ENCODE results near the gene MMUT. TPM values are rescaled to one million over a fixed set of nuclear protein-coding genes. Genes with fewer than 3 reads are reported as not detected.
A peak's percentile ranks its signal among the peaks of the same experiment; 100 is the strongest.
"Not testable (repeated sequence)": the region's sequence is repeated elsewhere in the genome, so short reads cannot be mapped to it uniquely, and the experiment has no call there.

The MMUT gene
- total RNA-seq, 2 donors from 2014 or later = 42.3 to 55.0 TPM

GRCh38 chr6:49453221-49453620 is 9.8 kb downstream of the MMUT start:
- intact Hi-C loops (cut with DNase I, micrococcal nuclease) = no loop called here
- DNase-seq = no peak
- ATAC-seq = peak; percentile 23

- no peak for ATAC-seq
- DNase-seq = no peak
- intact Hi-C loops (cut with DNase I, micrococcal nuclease) = no loop called here
Measured at GRCh38 chr6:49430866-49431265, 32.2 kb downstream of the MMUT start.

GRCh38 chr6:49430187-49430586 is 32.9 kb downstream of the MMUT start:
- no peak for DNase-seq
- ATAC-seq = no peak

GRCh38 chr6:49423817-49424216 is 39.2 kb downstream of the MMUT start:
- intact Hi-C loops (cut with DNase I, micrococcal nuclease) = no loop called here
- ATAC-seq (no peak), DNase-seq (no peak)

More at GRCh38 chr6:49430187-49430586, 32.9 kb downstream of the MMUT start:
- intact Hi-C loops (cut with DNase I, micrococcal nuclease) = no loop called here

- no peak for ATAC-seq
- intact Hi-C loops (cut with DNase I, micrococcal nuclease) = no loop called here
- DNase-seq = no peak
Measured at GRCh38 chr6:49416195-49416594, 46.9 kb downstream of the MMUT start.

- DNase-seq (no peak), ATAC-seq (peak; percentile 91)
- intact Hi-C loops (cut with DNase I, micrococcal nuclease) = no loop called here
Measured at GRCh38 chr6:49415358-49415757, 47.7 kb downstream of the MMUT start.

- no peak for ATAC-seq
- intact Hi-C loops (cut with DNase I, micrococcal nuclease) = no loop called here
- no peak for DNase-seq
Measured at GRCh38 chr6:49410564-49410963, 52.5 kb downstream of the MMUT start.

GRCh38 chr6:49409951-49410542 is 53.0 kb downstream of the MMUT start:
- DNase-seq (peak; percentile 29 to 81), ATAC-seq (peak; percentile 72)
- intact Hi-C loops (cut with DNase I, micrococcal nuclease) = no loop called here

GRCh38 chr6:49406250-49406970 is 56.6 kb downstream of the MMUT start:
- intact Hi-C loops (cut with DNase I, micrococcal nuclease) = no loop called here
- DNase-seq (no peak), ATAC-seq (no peak)

GRCh38 chr6:49401063-49401462 is 62.0 kb downstream of the MMUT start:
- no peak for ATAC-seq
- intact Hi-C loops (cut with DNase I, micrococcal nuclease) = no loop called here
- no peak for DNase-seq

- DNase-seq; intact Hi-C loops (cut with DNase I, micrococcal nuclease); ATAC-seq: not testable (repeated sequence)
Measured at GRCh38 chr6:49386667-49387508, 76.2 kb downstream of the MMUT start.

GRCh38 chr6:49384904-49385303 is 78.1 kb downstream of the MMUT start:
- no peak for DNase-seq
- ATAC-seq = no peak
- intact Hi-C loops (cut with DNase I, micrococcal nuclease) = no loop called here

Other genes with a start within 250 kb of the MMUT start
- 1 to 10 TPM; 2.0 to 2.5 TPM for gene CENPQ, start 117 bp upstream of the MMUT start, total RNA-seq
- gene GLYATL3, start 36.7 kb upstream of the MMUT start, total RNA-seq = under 1 TPM in 1 of 2 donors, not detected in 1; 0.22 TPM
- gene C6orf141, start 87.4 kb upstream of the MMUT start, total RNA-seq = 10 to 100 TPM in 1 of 2 donors, 1 to 10 TPM in 1; 7.6 to 11.6 TPM
- gene RHAG, start 173.6 kb upstream of the MMUT start, total RNA-seq = not detected

Measured in left colon (tissue), 2 donors.